Activated gamma-delta T cell (primary cell): ENCODE measurements around the gene TRAM2.
A peak's percentile ranks its signal among the peaks of the same experiment; 100 is the strongest.

Experiments
- DNase-seq: peaks from one replicate; lab custom pipeline; 2025; lab: John Stamatoyannopoulos, UW

The TRAM2 gene

DNA sequence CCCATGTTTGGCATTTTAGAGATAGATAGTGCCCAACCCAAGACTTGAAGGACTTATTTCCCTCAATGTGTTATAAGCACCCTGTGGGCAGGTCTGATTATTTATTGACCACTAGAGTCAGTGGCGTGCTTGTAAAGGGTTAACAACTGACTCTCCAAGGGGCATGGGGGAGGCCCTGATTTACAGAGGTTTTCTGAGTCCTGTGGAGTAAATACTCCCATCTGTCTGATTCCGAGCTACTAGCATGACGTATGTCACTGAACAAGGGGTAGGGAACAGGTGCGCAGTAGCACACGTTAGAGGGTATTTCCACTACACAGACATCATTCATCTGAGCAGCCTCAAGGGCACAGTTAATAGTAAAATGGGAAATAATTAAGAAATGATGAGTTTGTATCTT is 17.4 kb upstream of the TRAM2 start:
- DNase-seq: no peak

DNA sequence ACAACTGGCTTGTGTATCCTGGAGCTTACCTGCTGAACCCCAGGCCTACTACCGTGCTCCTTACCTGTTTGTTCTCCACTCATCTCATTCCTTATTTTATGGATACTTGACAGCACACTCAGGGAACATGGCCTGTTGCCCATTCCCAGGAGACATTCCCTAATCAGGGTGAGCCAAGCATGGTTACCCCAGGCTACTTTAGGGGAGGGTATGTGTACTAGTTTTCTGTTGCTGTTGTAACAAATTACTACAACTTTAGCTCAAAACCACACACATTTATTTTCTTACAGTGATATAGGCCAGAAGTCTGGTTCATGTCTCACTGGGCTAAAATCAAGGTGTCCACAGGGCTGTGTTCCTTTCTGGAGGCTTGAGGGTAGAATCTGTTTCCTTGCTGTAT is 15.0 kb upstream of the TRAM2 start:
- no peak for DNase-seq

DNA sequence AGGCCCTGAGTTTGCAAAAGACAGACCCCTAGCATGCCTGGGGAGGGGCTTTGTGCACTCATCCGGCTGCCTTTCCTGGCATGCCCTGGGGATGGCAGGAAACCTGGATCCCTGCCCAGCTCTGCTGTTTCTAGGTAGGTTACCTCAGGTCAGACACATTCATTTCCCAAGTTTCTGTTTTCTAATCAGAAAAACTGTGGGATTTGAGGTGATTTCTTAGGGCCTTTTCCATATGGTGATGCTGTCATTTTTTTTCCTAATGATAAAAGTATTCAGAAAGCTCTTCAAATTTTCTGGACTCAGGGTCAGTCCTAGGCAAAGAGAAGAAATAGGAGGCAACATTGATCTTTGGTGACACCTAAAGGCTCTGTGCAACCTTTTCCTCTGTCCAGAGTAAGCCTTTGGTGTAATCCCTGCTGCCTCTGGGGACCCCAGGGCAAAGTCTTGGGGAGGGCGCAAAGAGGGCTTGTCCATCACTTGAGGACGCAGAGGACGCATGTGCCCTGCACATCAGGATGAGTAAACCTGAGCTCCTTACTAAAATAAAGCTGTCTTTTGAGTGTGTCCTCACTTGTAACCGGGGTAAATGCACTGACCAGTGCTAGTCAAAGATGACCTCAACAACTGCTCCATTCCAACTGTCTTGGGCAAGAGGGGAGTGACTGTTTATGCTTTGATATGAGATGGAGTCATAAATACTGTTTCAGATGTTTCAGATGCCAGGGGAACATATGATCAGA is 13.5 kb upstream of the TRAM2 start:
- DNase-seq: no peak

DNA sequence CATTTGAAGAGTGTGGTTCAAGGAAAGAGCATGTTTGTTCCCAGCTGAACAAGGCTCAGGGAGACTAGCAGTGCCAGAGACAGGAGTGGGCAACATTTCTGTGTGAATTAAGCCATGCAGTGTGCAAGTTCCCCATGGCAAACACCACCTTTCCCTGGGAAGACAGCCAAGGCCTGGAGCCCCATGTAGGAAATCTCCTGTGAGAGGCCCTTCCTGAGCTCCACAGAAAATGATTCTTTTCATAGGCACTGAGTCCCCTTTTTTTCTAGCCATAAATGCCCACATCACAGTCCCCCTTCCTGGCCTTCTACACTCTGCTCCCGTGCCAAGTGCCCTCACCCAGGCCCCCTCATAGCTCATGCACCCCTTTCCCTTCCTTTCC is 11.8 kb upstream of the TRAM2 start:
- DNase-seq: no peak

DNA sequence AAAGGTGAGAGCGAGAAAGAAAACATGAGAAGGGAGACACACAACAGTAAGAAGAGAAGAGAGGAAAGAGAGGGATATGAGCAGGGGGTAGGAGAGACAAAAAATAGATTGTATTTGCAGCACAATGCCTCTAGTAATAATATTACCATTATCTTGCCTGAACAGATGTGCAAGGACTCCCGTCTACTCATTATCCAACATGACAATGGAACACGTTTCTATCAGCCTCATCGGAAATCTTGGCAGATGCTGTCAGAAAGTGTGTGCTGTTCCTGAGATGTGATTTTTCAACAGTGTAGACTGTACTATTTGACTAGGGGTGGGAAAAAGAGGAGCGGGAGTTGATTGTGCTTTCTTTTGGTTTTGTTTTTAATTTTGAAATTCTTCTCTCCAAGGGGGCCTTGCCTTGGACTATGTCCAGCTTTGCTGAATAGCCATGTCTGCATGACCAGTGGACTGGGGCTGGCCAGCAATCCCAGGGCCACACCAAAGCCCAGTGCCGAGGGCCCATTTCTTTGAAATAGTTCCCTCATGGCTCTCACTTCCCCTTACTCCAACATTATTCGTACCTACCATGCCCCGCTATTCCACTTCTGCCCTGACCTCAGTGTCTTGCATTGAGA is 11.3 kb upstream of the TRAM2 start:
- DNase-seq: no peak

DNA sequence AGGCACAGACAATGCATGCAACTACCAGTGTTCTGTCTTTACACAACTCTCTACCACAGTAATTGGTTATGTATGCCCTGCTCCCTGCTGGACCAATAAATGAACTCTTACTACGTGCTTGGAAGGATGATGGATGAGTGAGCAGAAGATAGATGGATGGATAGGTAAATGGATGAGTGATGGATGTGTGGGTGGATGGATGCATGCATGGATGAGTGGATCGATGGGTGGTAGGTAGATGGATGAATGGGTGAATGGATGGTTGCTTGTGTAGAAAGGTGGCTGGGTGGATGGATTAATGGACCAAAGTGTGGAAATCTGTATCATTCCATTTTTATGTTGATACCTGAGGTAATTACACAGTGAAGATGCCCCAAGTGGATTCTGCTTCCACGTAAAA is 10.1 kb upstream of the TRAM2 start:
- no peak for DNase-seq

DNA sequence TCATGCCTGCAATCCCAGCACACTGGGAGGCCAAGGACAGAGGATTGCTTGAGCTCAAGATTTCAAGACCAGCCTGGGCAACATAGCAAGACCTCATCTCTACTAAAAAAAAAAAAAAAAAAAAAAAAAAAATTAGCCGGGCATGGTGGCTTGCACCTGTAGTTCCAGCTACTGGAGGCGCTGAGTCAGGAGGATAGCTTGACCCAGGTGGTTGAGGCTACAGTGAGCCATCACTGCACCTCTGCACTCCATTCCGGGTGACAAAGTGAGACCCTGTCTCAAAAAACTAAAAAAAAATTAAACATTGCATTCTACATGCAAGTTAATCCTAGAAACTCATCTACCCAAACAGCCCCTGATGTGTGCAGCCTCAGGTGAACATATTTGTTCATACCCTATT is 7.3 kb upstream of the TRAM2 start:
- no peak for DNase-seq

DNA sequence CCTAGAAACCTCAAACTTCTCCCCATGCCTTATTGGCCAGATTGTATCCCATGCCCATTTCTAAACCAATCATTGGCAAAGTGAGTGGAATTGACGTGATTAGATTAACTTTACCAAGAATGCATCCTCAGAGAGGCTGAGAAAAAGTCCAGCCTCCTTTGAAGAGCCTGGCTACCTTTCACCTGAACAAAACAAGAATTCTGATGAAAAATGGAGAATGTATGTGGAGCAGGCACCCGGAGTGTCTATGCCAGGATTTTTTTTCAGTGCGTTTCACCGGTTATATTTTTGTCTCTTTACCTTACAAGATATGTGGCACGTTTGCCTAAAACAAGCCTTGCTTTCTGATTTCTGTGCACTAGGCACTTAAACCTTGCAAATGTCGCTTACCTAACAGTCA is 6.1 kb upstream of the TRAM2 start:
- DNase-seq: no peak

DNA sequence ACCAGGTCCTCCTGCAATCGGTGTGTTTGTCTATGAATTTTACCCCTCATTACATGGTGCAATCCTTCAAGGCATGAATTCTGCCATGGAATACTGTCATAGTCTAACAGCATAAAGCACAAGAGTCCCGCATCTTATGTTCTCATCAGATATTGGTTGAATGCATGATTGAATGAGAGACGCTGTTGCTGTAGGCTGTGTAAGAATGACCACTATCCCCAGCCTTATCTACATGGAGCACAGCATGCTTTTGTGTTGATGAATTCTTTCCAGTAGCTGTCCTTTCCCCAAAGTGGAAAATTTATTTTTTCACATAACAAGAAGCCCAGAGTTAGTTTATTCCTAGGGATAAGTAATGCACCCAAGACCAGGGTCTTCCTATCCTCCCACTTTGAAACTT is 5.6 kb upstream of the TRAM2 start:
- DNase-seq: no peak

DNA sequence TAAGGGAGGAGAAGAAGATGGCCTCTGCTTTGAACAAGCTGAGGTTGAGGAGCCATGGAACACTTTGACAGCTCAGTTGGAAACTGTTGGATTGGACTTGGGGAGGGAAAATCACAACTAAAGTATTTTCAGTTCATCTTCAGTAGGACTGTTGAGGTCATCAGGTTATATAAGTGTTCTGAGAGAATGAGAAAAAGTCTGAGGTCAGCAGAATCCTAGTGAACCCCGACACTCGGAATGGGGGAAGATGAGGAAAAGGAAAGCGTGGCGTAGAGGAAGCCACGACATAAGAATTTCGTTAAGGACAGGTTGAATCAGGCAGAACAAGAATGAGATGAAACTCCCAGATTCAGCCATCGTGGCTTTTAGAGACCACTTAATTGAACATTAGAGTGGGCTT is 4.0 kb upstream of the TRAM2 start:
- no peak for DNase-seq

DNA sequence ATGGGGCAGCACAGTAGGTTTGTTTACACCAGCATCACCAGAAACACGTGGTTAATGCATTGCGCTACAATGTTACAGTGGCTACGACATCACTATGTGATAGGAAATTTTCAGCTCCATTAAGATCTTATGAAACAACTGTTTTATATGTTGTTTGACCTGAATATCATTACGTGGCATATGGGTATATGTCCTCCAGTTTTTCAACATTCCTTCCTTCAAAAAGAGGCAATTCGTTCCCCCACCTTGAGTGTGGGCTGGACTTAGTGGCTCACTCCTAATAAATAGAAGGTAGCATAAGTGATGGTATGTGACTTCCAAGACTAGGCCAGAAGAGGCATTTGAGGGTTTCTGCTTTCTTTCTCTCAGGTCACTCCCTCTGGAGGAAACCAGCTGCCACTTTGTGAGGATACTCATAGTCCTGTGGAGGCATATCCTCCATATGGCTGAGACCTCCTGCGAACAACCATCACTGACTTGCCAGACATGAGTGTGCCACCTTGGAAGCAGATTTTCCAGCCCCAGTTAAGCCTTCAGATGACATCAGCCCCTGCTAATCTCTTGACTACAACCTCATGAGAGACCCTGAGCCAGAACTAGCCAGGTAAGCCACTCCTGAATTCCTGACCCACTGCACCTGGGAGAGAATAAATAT is 2.3 kb upstream of the TRAM2 start:
- DNase-seq: no peak

DNA sequence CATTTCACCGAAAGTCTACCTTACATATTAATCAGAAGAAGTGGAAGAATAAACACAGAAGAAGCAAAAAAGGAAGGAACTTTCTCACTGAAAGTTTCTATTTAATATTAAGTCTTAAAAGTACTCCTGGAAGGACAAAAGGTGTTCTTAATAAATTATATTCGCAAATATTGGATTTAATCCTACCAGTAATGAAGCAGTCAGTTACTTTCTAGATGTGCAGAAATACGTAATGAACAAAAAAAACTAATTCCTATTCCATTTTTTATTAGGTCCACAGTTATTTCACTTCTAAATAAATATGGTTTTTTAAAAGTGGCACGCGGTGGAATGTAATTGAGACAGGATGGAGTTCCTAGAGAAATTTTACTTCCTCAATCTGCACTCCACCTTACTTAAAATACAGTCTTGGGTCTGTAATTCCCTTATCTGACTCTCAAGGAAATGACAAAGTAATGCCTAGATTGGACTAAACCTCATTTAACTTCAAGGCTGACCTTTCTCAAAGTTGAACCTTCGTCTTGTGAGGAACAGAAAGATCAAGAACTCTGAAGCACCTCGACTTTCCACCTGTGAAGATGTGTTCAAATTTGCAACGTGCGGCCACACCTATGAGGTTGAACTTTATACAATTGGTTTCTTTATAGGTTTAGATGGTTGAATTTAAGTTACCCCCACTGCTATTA is 1.1 kb upstream of the TRAM2 start:
- no peak for DNase-seq

DNA sequence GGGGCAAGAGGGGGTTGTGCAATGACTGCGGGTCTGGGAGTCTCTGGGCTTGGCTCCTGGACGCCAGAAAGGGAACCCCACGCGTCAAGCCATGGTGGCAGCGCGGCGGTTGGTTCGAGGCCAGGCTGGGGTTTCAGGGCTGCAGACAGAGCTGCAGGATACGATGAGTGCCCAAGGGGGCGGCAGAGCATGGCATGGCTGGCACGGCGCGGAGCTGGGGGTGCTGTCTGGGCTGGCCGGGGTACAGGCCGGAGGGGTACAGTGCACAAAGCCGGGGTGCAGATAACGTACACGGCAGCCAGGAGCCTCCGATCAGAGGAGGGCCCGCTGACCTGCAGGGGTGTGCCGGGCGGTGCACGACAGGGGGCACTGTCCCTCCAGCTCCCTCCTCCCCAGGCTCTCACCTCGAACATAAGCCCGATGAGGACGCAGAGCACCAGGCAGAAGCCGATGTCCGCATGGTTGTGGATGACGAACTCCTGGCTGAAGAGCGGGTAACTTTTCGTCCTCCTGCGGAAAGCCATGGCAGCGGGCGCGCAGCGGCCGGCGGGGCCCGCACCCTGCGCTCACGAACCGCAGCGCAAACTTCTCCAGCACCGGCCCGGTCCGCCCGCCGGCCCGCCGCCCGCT is 353 bp downstream of the TRAM2 start:
- peak; percentile 41 for DNase-seq

DNA sequence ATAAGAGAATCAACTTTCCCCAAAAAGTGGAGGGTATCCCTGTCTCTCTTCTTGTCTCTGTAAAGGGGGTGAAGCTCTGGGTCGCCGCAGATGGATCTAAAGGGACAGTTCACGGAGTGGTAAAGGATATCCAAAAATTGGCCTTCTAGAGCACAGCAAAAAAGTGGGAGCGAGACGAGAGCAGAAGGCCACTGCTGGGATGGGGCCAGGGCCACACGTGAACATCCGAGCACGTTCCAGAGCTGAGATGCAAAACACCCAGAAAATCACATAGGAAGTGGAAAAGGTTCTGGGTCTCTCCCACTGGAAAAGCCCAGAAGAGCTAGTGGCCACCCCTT is 837 bp downstream of the TRAM2 start:
- no peak for DNase-seq

DNA sequence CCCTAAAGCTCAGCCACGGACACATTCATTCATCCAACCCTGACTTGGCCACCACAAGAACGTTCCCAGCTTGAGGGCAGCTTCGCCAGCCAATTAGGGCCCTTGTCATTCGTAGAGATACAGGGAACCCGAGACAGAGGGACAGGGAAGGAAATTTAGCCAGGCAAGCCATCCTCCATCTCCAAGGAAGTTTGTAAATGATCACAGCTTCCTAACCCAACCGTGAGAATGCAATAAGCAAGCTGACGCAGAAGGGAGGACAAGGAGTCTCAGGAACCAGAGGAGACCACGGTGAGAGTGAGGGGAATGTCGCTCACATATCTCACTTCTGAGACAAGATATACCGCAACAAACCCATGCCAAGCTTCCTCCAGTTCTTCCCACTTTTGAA is 1.4 kb downstream of the TRAM2 start:
- DNase-seq: no peak

DNA sequence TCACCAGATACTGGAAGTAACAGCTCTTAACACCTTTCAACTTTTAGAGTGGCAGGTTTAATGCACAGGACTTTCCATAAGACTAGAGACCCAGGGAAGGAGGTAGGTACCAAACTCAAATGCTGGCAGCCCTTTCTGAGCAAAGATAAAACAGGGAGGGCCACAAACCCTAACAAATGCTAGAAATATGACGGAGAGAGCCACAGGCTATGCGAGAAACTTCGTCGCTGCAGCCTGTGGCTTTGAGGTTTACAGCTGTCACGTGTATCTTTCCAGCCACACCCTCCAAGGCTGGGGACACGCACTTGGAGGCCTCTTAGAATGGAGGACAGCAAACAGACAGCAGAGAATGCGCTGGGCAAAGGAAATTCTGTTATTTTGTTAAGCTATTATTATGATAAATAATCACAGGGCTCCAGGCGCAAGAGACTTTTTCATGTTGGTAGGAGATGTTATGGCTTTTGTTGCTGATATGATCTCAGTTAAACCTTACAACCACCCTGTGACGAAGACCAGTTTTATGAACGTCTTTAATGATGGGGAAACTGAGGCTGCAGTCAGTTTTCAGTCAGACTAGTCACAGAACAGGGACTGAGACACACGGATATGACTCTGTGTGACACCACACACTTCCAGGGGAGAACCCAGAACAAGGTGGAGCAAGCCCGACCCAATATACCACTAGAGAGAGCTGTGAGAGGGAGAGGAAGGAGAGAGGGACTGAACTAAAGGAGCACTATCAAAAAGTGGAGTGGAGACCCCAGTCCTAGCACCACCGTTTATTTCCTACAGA is 2.0 kb downstream of the TRAM2 start:
- DNase-seq: no peak

DNA sequence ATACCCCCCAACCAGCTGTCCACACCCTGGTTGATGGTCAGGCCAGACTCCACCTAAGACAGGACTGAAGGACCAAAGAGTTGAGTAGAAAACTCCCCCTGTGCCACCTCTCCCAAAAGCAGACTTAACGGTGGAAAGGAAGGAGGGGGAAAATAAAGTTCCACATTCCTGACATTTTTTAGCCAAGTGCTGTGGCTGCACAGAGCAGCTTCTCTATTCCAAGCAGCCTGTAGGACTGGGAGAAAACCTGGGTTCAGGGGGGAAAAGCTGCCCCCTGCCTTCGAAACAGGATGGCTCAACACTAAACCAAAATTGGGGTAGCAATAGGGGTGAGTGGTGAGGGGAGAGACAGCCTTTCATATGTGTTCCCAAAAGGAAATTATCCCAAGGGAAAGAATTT is 3.6 kb downstream of the TRAM2 start:
- no peak for DNase-seq

DNA sequence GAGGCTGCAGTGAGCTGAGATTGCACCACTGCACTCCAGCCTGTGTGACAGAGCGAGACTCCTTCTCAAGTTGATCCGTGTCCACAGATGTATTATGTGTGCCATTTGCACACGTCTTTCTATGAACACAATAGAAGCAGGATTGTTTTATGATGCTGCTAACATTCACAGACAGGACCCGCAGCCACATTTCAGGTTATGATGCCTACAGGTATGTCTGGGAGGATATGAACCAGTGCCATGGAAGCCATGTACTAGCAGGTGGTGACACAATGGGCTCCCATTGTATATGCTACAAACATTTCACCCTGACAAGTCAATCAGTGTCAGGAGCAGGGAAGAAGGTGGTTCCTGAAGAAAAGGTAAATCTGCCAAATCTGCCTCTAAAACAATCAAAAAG is 4.3 kb downstream of the TRAM2 start:
- DNase-seq: no peak

DNA sequence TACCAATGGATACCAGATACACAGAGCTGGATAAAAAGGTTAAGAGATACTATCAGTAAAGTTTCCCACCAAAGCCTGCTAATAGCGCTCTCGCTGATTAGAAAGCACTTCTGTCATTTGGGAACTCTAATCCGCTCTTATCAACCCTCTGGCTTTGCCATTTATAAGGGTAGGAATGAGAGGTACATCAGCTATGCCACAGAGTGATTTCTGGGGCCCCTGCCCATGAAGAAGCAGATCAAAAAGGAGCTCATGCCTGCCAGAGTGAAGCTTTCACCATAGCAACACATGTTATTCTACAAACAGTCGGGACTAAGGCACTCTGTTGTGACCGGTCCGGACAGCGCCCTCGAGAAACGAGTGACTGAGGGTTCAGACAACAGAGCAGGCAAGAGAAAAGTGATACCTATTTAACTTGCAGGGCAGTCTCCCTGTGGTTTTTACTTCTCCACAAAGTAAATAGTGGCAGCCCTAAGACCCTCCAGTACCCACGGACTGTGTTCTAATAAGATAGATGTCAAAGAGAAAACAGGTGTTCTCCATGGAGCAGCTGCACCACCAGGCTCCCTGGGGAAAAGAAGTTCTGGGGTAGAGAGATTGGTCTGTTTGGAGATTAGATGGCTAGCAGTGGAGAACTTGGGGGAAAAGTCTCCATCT is 5.6 kb downstream of the TRAM2 start:
- DNase-seq: no peak

DNA sequence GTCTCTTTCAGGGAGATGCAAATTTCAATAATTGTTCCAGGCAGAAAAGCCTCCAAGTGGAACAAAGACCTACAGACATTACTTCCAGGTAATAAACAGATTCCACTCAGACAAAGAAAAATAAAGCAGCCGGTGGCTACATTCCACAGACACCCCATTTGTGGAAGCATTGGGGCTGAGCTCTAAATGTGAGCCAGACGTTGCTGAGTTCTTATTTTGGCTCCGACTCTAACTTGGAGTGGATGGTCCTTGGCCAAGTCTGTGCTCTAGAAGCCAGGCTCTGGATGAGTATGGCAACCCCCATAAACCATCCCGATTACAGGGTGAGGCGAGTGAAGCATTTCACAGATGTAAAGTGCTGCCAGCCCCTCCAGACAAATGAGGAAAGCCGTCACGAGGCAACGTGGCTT is 6.6 kb downstream of the TRAM2 start:
- DNase-seq: no peak

DNA sequence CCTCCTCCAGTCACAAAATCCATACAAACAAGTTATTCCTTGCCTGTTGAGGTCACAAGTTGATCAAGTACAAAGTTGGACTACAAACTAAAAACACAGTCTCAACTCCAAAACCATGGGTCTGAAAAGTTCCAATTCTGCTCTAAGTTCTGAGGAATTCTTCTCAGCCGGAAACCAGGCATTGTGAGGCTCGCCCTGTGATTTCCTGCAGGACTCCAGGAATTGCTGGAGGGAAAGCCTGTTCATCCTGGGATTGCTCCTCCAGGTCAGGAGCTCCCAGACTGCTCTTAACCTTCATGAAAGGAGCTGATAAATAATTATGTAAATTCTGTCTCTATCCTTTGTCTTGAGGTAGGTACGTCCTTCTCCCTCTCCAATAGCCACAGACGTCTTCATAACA is 8.5 kb downstream of the TRAM2 start:
- no peak for DNase-seq
